ENCODE results near the gene NTSR1.

NTSR1 gene

DNA sequence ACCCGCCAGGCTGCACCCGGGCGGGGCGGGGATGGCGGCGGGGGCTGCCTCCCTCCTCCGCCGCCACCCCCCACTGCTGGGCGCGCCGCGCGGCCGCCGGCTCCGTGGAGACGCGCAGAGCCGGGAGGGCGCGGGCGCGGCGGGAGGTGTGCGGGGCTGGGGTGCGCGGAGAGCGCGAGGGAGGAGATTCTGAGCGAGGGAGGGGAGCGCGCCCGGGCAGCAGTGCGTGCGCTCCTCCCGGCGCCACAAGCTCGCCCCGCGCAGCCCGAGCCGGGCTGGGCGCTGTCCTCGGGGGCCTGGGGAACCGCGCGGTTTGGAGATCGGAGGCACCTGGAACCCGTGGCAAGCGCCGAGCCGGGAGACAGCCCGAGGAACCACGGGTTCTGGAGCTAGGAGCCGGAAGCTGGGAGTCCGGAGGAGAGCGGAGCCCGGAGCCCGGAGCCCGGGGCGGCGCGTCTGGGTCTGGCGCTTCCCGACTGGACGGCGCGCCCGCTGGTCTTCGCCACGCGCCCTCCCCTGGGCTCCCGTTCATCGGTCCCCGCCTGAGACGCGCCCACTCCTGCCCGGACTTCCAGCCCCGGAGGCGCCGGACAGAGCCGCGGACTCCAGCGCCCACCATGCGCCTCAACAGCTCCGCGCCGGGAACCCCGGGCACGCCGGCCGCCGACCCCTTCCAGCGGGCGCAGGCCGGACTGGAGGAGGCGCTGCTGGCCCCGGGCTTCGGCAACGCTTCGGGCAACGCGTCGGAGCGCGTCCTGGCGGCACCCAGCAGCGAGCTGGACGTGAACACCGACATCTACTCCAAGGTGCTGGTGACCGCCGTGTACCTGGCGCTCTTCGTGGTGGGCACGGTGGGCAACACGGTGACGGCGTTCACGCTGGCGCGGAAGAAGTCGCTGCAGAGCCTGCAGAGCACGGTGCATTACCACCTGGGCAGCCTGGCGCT lies at the start of gene NTSR1:
Gene NTSR1 (plus strand): TSS at position 246 of the 946 bp plus-strand sequence. CDS start 372 bp downstream, at position 618.
- no peak for DNase-seq (ENCODE audit: low read depth in 2 of 2)

- DNase-seq (ENCODE audit: low read depth in 2 of 2): no peak
Observed at GRCh38 chr20:62659488-62660239, 49.0 kb upstream of the NTSR1 start.

DNA sequence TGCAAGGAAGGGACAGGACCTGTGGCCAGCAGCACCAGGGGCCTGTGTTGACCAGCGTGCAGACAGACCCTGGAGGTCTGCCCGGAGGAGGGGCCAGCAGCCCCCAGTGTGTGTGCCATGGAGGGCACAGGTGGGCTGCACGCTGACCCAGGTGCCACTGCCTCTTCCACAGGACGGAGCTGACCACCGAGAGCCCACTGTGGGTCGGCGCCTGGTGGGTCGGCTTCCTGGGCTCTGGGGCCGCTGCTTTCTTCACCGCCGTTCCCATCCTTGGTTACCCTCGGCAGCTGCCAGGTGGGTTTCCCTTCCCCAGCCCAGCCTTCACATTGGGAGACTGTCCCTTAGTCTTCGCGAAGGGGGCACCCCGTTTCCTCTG lies 48.4 kb upstream of the NTSR1 start:
- DNase-seq (ENCODE audit: low read depth in 2 of 2): no peak

- no peak for DNase-seq (ENCODE audit: low read depth in 2 of 2)
Observed at GRCh38 chr20:62660768-62661167, 47.9 kb upstream of the NTSR1 start.

DNA sequence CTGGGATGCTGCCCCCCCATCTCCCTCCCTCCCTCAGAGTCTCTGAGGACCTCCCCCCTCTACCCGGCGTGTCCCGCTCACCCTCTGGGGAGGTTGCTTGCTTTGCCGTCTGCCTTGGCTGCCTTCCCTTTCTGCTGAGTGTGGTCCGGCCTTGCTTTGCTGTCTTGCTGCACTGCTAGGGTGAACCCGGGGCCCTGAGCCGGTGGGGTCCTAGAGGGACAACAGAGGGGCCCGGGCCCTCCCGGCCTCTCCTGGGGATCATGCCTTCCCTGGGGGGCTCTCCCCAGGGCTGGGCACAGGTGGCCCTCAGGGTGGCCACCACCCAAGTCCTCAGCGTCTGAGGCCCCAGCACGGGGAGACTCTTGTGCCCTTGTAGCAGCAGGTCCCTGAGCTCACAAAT lies 47.0 kb upstream of the NTSR1 start:
- no peak for DNase-seq (ENCODE audit: low read depth in 2 of 2)

DNA sequence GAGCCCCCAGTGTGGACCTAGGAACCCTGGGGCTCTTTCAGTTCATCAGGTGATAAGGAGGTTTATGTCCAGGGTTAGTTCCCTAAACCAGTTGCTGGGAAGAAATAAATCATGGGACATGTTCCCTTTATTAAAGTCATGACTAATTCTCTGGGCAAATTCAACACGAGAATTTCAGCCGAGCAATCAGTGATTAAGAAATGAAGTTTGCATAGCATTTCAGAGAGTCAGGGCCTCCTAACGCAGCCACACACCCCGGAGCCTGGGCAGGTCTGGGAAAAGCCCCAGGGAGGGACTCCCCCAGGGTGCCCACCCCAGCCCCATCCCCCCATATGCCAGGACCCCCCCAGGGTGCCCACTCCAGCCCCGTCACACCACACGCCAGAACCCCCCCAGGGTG lies 46.2 kb upstream of the NTSR1 start:
- DNase-seq (ENCODE audit: low read depth in 2 of 2): no peak

- no peak for DNase-seq (ENCODE audit: low read depth in 2 of 2)
Observed at GRCh38 chr20:62663145-62664018, 45.3 kb upstream of the NTSR1 start.

GRCh38 chr20:62664019-62664971 lies 44.3 kb upstream of the NTSR1 start:
- no peak for DNase-seq (ENCODE audit: low read depth in 2 of 2)

GRCh38 chr20:62665153-62665754 lies 43.4 kb upstream of the NTSR1 start:
- no peak for DNase-seq (ENCODE audit: low read depth in 2 of 2)

DNA sequence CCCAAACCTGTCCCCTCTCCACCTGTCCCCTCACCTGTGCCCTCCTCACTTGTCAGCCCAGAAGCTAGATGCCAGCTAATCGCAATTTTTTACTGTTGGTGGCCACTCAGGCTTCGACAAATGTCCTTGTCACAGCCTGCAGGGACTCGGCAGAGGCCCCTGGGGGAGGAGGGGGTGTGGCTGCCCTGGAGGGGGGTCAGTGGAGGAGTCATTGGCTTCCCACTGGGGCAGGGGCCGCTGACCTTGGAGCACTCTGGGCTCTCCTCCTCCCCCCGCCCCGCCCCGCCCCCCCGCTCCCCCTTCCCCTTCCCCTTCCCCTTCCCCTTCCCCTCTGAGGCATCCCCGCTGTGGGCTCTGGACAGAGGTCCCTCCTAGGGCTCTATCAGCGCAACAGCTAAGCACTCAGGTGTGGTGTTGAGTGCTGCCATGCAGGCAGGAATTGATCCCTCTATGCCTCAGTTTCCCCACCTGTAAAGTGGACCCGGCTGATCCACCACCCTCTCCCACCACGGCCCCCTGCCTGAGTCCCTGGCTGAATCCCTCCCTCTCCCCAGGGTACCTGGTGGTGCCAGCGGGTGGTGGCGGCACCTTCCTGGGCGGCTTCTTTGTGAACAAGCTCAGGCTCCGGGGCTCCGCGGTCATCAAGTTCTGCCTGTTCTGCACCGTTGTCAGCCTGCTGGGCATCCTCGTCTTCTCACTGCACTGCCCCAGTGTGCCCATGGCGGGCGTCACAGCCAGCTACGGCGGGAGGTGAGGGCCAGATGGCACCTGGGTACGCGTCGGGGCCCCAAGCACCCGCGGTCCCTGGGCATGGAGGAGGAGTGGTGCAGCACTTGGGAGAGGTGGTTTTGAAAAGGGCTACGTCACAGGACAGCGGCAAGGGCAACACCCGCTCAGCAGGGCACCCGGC lies 42.6 kb upstream of the NTSR1 start:
- no peak for DNase-seq (ENCODE audit: low read depth in 2 of 2)

- no peak for DNase-seq (ENCODE audit: low read depth in 2 of 2)
Observed at GRCh38 chr20:62666736-62667529, 41.7 kb upstream of the NTSR1 start.

DNA sequence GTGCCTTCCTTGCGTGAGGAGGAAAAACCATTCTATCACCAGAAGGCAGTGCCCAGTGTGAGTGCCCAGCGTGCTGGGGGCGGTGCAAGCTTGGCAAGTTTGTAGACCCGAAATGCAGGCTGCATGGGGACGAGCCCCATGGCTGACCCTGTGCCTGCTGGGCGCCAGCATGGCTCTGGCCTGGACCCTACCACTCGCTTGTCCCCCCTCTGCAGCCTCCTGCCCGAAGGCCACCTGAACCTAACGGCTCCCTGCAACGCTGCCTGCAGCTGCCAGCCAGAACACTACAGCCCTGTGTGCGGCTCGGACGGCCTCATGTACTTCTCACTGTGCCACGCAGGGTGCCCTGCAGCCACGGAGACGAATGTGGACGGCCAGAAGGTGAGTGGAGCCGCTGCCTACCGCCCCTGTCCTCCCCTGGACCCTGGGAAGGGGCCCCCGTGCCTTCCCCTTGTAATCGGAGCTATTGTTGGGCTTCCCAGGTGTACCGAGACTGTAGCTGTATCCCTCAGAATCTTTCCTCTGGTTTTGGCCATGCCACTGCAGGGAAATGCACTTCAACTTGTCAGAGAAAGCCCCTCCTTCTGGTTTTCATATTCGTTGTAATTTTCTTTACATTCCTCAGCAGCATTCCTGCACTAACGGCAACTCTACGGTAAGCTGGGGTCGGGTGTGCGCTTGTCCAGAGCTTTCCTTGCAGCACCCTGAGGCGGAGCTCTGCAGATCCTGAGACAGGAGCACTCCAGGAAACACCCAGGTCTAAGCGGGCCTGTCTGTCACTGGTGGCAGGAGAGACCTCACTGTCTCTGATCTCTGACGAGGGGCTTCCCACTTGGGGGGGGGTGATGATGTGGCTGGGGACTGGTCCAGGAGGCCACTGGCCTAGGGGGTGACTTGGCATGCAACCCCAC lies 40.9 kb upstream of the NTSR1 start:
- DNase-seq (ENCODE audit: low read depth in 2 of 2): no peak

GRCh38 chr20:62668441-62669027 lies 40.1 kb upstream of the NTSR1 start:
- peak in 1 of 2 donors; percentile 15 for DNase-seq (ENCODE audit: low read depth in 2 of 2)

- DNase-seq (ENCODE audit: low read depth in 2 of 2): no peak
Observed at GRCh38 chr20:62669249-62669648, 39.4 kb upstream of the NTSR1 start.

DNA sequence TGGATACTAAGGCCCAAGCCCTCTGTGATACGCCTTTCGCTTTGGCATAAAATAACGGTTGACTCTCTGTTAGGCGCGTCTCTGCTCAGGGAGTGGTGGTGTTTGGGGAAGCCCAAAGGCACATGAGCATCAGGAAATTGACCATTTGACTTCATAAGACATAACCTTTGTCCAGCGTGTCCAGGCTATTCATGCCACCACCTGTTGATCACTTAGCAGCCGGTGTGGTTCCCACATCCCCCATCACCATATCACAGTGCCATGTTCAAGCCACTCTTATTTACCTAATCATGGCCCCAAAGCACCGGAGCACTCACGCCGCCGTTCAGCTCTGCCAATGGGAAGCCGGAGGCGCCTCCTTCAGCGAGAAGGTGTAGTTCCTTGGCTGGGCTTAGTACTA lies 38.5 kb upstream of the NTSR1 start:
- no peak for DNase-seq (ENCODE audit: low read depth in 2 of 2)

DNA sequence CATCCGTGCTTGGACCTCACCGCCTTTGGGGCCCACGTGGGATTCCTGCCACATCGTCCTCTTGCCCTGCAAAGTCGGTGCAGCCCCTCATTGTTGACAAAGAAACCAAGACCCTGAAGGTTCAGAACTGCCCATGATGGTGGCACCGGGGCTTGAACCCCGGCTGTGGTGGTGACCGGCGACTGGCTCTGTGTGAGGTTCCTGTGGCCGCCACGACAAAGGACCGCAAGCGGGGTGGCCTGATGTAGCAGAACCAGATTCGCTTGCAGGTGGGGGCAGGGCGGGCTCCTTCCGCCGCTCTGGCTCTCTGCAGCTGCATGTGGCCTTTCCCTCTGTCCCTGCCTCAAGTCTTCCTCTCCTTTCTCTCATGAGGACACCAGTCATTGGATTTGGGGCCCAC lies 37.6 kb upstream of the NTSR1 start:
- DNase-seq (ENCODE audit: low read depth in 2 of 2): no peak

DNA sequence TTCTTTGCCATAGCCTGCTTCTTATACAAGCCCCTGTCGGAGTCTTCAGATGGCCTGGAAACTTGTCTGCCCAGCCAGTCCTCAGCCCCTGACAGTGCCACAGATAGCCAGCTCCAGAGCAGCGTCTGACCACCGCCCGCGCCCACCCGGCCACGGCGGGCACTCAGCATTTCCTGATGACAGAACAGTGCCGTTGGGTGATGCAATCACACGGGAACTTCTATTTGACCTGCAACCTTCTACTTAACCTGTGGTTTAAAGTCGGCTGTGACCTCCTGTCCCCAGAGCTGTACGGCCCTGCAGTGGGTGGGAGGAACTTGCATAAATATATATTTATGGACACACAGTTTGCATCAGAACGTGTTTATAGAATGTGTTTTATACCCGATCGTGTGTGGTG lies 36.9 kb upstream of the NTSR1 start:
- no peak for DNase-seq (ENCODE audit: low read depth in 2 of 2)
